Mesenchymal stem cell (in vitro differentiated cells and primary cell): ENCODE results near the gene SLC10A4.

Experiments
- DNase-seq: peaks from one replicate; pipeline ENCODE4 v3.0.0-alpha.2; 2013
- H2AFZ ChIP-seq: one replicate; pipeline ENCODE4 v1.6.1; 2013; ENCODE audit warnings: low read depth, mild to moderate bottlenecking, control low read depth, inconsistent platforms, low read length, moderate library complexity
- H2AK5ac ChIP-seq: 2 replicates; pipeline ENCODE4 v1.6.1; 2013; ENCODE audit warnings: low read length, moderate library complexity, mild to moderate bottlenecking, inconsistent platforms; ENCODE audit not compliant: severe bottlenecking
- H2BK120ac ChIP-seq: one replicate; pipeline ENCODE4 v1.6.1; 2013; ENCODE audit warnings: low read depth, mild to moderate bottlenecking, inconsistent platforms, low read length, moderate library complexity
- H2BK12ac ChIP-seq, 2 experiments: one replicate each; pipeline ENCODE4 v1.6.1; 2013; ENCODE audit warnings: inconsistent platforms in 2 of 2, low read length in 2 of 2, mild to moderate bottlenecking in 2 of 2, moderate library complexity in 2 of 2, control low read depth in 1 of 2
- H2BK15ac ChIP-seq: one replicate; pipeline ENCODE4 v1.6.1; 2013; ENCODE audit warnings: mild to moderate bottlenecking, low read depth, inconsistent platforms; ENCODE audit not compliant: poor library complexity, severe bottlenecking
- H2BK5ac ChIP-seq: 2 replicates; pipeline ENCODE4 v1.6.1; 2013; ENCODE audit warnings: low read depth, mild to moderate bottlenecking, low read length, control low read depth, inconsistent platforms; ENCODE audit not compliant: poor library complexity, severe bottlenecking
- H3K14ac ChIP-seq, 2 experiments: one replicate each; pipeline ENCODE4 v1.6.1; 2013; ENCODE audit warnings: inconsistent platforms in 2 of 2, low read length in 2 of 2, control low read depth in 1 of 2, mild to moderate bottlenecking in 1 of 2, moderate library complexity in 1 of 2
- H3K18ac ChIP-seq, 2 experiments: one replicate each; pipeline ENCODE4 v1.6.1; 2013; ENCODE audit warnings: inconsistent platforms in 2 of 2, low read length in 2 of 2, control low read depth in 1 of 2, low read depth in 1 of 2, mild to moderate bottlenecking in 1 of 2
- H3K23ac ChIP-seq, 2 experiments: one replicate each; pipeline ENCODE4 v1.6.1; 2013; ENCODE audit warnings: inconsistent platforms in 2 of 2, low read length in 2 of 2, mild to moderate bottlenecking in 2 of 2, moderate library complexity in 2 of 2, control low read depth in 1 of 2
- H3K27ac ChIP-seq: 2 replicates; pipeline ENCODE4 v1.5.1; 2013; ENCODE audit warnings: mild to moderate bottlenecking, moderate library complexity, low read length, control low read depth, inconsistent platforms; ENCODE audit not compliant: poor library complexity, severe bottlenecking
- H3K27me3 ChIP-seq, 2 experiments: 2 replicates each; pipeline versions ENCODE4 v1.6.1 to v1.7.0; 2013; ENCODE audit warnings: low read length in 2 of 2, mild to moderate bottlenecking in 2 of 2, moderate library complexity in 2 of 2, control low read depth in 1 of 2, inconsistent platforms in 1 of 2; ENCODE audit not compliant: control insufficient read depth in 1 of 2, insufficient read depth in 1 of 2
- H3K36me3 ChIP-seq, 2 experiments: 2 replicates each; pipeline versions ENCODE4 v1.6.1 to v1.7.0; 2013; ENCODE audit warnings: low read length in 2 of 2, control low read depth in 1 of 2, inconsistent platforms in 1 of 2, low read depth in 1 of 2, mild to moderate bottlenecking in 1 of 2; ENCODE audit not compliant: insufficient read depth in 2 of 2, control insufficient read depth in 1 of 2
- H3K4ac ChIP-seq, 2 experiments: one replicate each; pipeline ENCODE4 v1.6.1; 2013; ENCODE audit warnings: inconsistent platforms in 2 of 2, low read length in 2 of 2, mild to moderate bottlenecking in 2 of 2, moderate library complexity in 2 of 2, control low read depth in 1 of 2, low read depth in 1 of 2
- H3K4me1 ChIP-seq: 2 replicates; pipeline ENCODE4 v1.6.1; 2013; ENCODE audit warnings: low read depth, low read length, control low read depth; ENCODE audit not compliant: control insufficient read depth, insufficient read depth
- H3K4me2 ChIP-seq: 2 replicates; pipeline ENCODE4 v1.6.1; 2013; ENCODE audit warnings: low read length, mild to moderate bottlenecking, inconsistent platforms; ENCODE audit not compliant: poor library complexity, severe bottlenecking
- H3K4me3 ChIP-seq, 2 experiments: 2 replicates each; pipeline versions ENCODE4 v1.5.1 to v1.7.0; 2013; ENCODE audit warnings: low read length in 2 of 2, mild to moderate bottlenecking in 2 of 2, control low read depth in 1 of 2, low read depth in 1 of 2; ENCODE audit not compliant: insufficient read depth in 1 of 2
- H3K79me1 ChIP-seq: replicated peaks from 2 replicates; pipeline ENCODE4 v1.6.1; 2013; ENCODE audit warnings: mild to moderate bottlenecking, control low read depth, low read length, inconsistent platforms; ENCODE audit not compliant: poor library complexity, severe bottlenecking
- H3K9ac ChIP-seq: 2 replicates; pipeline ENCODE4 v1.7.0; 2013; ENCODE audit warnings: mild to moderate bottlenecking, low read length, moderate library complexity
- H3K9me3 ChIP-seq: 2 replicates; pipeline ENCODE4 v1.7.0; 2013; ENCODE audit warnings: mild to moderate bottlenecking, low read length; ENCODE audit not compliant: control insufficient read depth
- H4K8ac ChIP-seq: one replicate; pipeline ENCODE4 v1.6.1; 2013; ENCODE audit warnings: inconsistent platforms, mild to moderate bottlenecking, low read length, moderate library complexity
- H4K91ac ChIP-seq: one replicate; pipeline ENCODE4 v1.6.1; 2013; ENCODE audit warnings: mild to moderate bottlenecking, low read length, inconsistent platforms
- WGBS: methylation state at CpG from one replicate; pipeline ENCODE4 v1.1.7; 2013; ENCODE audit warnings: mixed read lengths; 5-methylcytosine and 5-hydroxymethylcytosine counted together

The SLC10A4 gene

GRCh38 chr4:48445704-48446103 lies 37.4 kb upstream of the SLC10A4 start:
- Histone ChIP-seq H3K4me2 (no peak overlapping the region), H3K79me1 (no peaks in the 10 kb centered on the region), H2AFZ (no peak overlapping the region), H3K14ac (no peak overlapping the region), H3K36me3 (no peaks in the 10 kb centered on the region), H3K9me3 (no peaks in the 10 kb centered on the region), H2BK12ac (no peak overlapping the region), H2BK120ac (no peak overlapping the region), H2BK15ac (no peak overlapping the region), H2BK5ac (no peak overlapping the region), H3K4me1 (no peaks in the 10 kb centered on the region), H3K18ac (no peak overlapping the region), H2AK5ac (no peak overlapping the region), H3K9ac (no peak overlapping the region), H3K4me3 (no peak overlapping the region), H3K23ac (no peak overlapping the region), H4K8ac (no peak overlapping the region), H3K27ac (no peak overlapping the region), H3K27me3 (no peaks in the 10 kb centered on the region), H3K4ac (no peak overlapping the region), H4K91ac (no peak overlapping the region)
- peak; percentile 13 for DNase-seq
- WGBS = no CpG with 5 or more reads among the region's 3 CpGs

DNA sequence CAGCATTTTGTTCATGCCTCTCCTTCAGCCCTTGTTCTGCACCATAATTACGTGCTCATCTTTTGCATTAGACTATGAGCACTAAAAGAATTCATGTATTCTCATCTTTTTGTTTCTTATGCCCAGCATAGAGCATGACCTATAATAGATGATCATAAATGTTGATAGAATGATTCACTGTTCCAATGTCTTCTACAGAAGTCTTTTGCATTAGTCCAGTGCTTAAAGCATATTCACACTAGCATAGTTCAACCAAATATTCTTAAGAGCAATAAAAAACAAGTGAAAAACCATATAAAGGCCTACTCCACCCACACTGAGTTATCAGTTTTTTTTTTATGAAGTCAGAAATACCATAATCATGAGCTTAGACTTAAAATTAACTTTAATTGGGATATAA lies 36.5 kb upstream of the SLC10A4 start:
- no peaks in the 10 kb centered on the region for H3K4me1 ChIP-seq
- H3K27ac ChIP-seq = no peak overlapping the region

GRCh38 chr4:48449151-48449550 lies 34.0 kb upstream of the SLC10A4 start:
- Histone ChIP-seq H4K8ac (no peak overlapping the region), H3K4me2 (no peak overlapping the region), H3K23ac (no peak overlapping the region), H3K79me1 (no peaks in the 10 kb centered on the region), H2BK120ac (no peak overlapping the region), H3K18ac (no peak overlapping the region), H3K9ac (no peak overlapping the region), H4K91ac (no peak overlapping the region), H2BK12ac (no peak overlapping the region), H3K14ac (no peak overlapping the region), H3K4ac (no peak overlapping the region), H2BK15ac (no peak overlapping the region), H2AFZ (no peak overlapping the region), H3K9me3 (no peaks in the 10 kb centered on the region), H3K27ac (no peak overlapping the region), H3K36me3 (no peaks in the 10 kb centered on the region), H2BK5ac (no peak overlapping the region), H3K27me3 (no peaks in the 10 kb centered on the region), H3K4me3 (no peak overlapping the region), H2AK5ac (no peak overlapping the region), H3K4me1 (no peaks in the 10 kb centered on the region)
- WGBS = 90% methylated on average over 6 of the region's 10 CpGs
- DNase-seq = no peak

More for the DNA sequence above, 36.5 kb upstream of the SLC10A4 start:
- Histone ChIP-seq H3K36me3 (no peaks in the 10 kb centered on the region), H2BK5ac (no peak overlapping the region), H3K4me3 (no peak overlapping the region), H3K9ac (no peak overlapping the region), H3K4me2 (no peak overlapping the region), H3K18ac (no peak overlapping the region), H2AFZ (no peak overlapping the region), H2BK120ac (no peak overlapping the region), H3K23ac (no peak overlapping the region), H3K9me3 (no peaks in the 10 kb centered on the region), H4K8ac (no peak overlapping the region), H2BK12ac (no peak overlapping the region), H2AK5ac (no peak overlapping the region), H3K27me3 (no peaks in the 10 kb centered on the region), H3K79me1 (no peaks in the 10 kb centered on the region), H4K91ac (no peak overlapping the region), H3K4ac (no peak overlapping the region), H2BK15ac (no peak overlapping the region), H3K14ac (no peak overlapping the region)
- DNase-seq = no peak
- 50% methylated on average over 1 of the region's 1 CpG for WGBS

DNA sequence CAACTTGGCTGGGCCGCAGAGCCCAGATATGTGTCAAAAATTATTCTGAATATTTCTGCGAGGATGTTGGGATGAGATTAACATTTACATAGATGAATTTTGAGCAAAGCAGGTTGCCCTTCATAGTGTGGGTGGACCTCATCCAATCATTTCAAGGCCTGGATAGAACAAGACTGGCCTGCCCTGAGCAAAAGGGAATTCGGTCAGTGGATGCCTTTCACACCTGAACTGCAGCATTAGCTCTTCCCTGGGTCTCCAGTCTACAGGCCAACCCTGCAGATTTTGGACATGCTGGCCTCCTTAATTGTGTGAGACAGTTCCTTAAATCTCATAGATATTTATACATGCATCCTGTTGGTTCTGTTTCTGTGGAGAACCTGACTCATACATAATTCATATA lies 32.4 kb upstream of the SLC10A4 start:
- WGBS = 79% methylated on average over 3 of the region's 3 CpGs
- Histone ChIP-seq H2BK12ac (no peak overlapping the region), H3K4ac (no peak overlapping the region), H2BK120ac (no peak overlapping the region), H2BK5ac (no peak overlapping the region), H3K9me3 (no peaks in the 10 kb centered on the region), H3K4me3 (no peak overlapping the region), H2AFZ (no peak overlapping the region), H3K79me1 (no peaks in the 10 kb centered on the region), H2AK5ac (no peak overlapping the region), H3K14ac (no peak overlapping the region), H3K4me1 (no peaks in the 10 kb centered on the region), H3K27ac (no peak overlapping the region), H4K91ac (no peak overlapping the region), H3K36me3 (no peaks in the 10 kb centered on the region), H3K4me2 (no peak overlapping the region), H3K27me3 (no peaks in the 10 kb centered on the region), H4K8ac (no peak overlapping the region), H3K9ac (no peak overlapping the region), H2BK15ac (no peak overlapping the region), H3K18ac (no peak overlapping the region), H3K23ac (no peak overlapping the region)
- DNase-seq = no peak
